Kidney tubule cell (primary cell): Measurements from ENCODE around the gene CLINT1.

Experiments
- DNase-seq: peaks from one replicate; pipeline ENCODE4 v3.0.0-alpha.2; 2018; ENCODE audit warnings: low spot score

CLINT1 gene

DNA sequence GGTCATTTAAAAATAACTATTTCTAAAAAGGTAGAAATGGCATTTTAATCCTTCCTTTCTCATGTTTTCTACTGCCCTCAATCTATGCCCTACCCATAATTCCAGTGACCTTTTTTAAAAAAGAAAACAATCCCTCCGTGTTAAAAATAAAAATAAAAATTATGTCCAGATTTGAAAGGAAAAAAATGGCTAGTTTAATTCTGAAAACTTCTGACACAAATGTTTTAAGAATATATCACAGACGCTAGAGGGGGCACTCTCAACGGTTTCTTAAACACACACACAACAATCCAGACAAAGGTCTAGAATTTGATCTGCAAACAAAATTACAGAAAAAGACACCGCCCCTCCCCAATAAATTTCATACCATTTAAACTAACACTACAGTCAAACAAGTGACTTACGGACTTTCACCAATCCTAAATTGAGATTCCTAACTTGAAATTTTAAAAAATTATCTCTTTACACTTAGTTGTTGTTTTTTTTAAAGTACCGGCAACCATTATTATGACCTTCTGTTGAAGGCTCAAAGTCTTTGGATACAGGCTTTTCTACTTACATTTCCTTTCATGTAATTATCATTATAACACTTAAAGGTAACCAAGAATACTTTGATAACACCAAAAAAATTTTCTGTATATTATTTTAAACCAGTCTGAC lies 38.2 kb downstream of the CLINT1 start:
- DNase-seq, result peak; percentile 38

- DNase-seq, result no peak
Measured at GRCh38 chr5:157819502-157820115, 39.3 kb downstream of the CLINT1 start.

DNA sequence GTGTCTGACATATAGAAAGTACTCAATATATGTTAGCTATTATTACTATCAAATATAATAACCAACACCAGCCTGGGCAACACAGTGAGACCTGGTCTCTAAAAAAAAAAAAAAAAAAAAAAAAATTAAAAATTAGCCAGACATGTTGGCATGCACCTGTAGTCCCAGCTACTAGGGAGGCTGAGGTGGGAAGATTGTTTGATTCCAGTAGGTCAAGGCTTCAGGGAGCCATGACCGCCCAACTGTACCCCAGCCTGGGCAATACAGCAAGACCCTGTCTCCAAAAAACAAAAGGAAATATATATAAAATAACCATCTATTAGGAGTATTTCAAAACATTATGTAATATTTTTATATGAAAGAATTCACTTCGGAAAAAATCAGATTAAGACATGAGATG lies 40.6 kb downstream of the CLINT1 start:
- DNase-seq, result no peak

DNA sequence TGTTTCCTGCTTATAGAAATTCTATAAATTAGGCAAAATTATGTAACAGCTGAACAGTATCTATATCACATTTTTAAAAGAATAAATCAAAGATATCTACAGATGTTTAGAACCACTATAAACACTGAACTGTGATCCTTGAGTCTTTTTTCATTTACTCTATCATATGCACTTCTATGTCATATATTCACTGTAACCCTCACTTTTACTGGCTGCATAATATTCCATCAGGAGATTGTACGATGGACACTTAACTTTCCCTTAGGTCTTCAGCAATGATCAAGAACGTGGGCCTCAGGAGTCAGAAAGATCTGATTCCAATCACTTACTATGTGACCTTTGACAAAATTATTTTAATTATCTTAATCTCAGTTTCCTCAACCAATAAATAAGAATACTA lies 41.0 kb downstream of the CLINT1 start:
- DNase-seq, result no peak

DNA sequence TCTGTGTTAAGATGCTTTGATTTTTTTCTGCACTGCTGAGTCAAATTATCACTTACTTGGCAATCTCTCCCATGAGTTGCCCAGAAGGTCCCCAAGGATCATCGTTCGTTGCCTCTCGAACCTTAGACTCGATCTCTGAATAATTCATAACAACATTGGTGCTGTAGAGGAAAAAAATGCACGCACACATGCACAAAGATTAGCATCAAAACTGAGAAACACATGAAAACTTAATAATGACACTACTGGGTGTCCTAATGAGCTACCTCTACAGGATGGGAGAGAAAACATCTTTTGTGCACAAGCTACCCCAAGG lies 41.6 kb downstream of the CLINT1 start:
- DNase-seq, result no peak

GRCh38 chr5:157816682-157817386 lies 42.1 kb downstream of the CLINT1 start:
- DNase-seq, result peak; percentile 26

GRCh38 chr5:157812086-157812485 lies 46.9 kb downstream of the CLINT1 start:
- DNase-seq, result no peak

- no peak for DNase-seq
Measured at GRCh38 chr5:157808043-157808442, 50.9 kb downstream of the CLINT1 start.

DNA sequence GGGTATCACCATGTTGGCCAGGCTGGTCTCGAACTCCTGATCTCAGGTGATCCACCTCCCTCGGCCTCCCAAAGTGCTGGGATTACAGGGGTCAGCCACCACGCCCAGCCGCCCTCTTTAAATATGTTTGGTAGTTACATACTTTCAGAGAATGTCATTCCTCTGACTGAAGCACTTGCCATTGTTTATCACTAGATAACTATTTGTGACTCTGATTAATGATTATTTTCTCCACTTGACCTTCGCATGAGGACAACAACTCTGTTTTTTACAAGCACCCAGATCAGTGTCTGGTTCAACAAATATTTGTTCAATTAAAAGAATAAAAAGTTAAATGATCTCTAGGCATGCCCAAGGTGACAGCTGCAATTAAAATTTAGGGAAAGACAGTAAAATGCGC lies 56.2 kb downstream of the CLINT1 start:
- DNase-seq, result peak; percentile 32

GRCh38 chr5:157800137-157800536 lies 58.8 kb downstream of the CLINT1 start:
- no peak for DNase-seq

DNA sequence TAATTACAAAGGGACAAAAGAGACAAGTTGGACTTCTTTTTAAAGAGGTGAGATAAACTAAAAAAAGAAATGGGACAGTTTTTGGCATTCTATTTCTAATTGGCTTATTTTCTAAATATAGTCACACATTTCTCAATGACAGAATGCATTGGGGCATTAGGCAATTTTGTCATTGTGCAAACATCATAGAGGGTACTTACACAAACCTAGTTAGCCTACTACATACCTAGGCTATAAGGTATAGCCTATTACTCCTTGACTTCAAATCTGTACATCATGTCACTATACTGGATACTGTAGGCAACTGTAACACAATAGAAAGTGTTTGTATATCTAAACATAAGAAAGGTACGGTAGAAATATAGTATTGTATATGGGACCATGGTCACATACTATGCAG lies 59.4 kb downstream of the CLINT1 start:
- DNase-seq, result no peak

DNA sequence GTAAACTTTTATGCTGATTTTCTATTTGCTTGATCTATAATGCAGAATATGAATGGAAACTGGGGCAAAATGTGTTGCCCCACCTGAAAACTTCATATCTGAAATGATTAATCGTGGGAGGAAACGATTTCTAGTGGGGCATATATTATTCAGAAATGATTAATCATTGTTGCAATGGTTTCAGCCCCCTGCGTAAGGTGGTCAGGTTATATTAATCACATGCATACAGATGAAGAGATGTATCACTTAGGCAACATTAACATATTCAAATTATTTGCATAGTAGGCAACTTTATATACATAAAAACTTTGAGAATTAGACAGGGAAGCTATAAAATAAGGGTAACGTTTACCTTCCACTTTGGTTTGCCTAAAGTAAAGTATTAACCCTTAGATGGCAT lies 65.6 kb downstream of the CLINT1 start:
- DNase-seq, result no peak

GRCh38 chr5:157785801-157786200 lies 73.1 kb downstream of the CLINT1 start:
- no peak for DNase-seq

DNA sequence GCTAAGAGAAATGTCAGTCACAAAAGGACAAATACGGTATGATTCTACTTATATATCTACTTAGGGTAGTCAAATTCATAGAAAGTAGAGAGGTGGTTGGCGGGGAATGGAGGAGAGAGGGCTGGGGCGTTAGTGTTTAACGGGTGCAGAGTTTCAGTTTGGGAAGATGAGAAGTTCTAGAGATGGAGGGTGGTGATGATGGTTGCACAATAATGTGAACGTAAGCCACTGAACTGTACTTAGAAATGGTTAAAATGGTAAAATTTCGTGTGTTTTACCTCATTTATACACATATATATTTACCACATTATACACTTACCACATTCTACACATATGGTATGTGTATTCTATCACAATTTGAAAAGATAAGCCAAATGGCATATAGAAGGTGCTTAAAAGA lies 79.7 kb downstream of the CLINT1 start:
- DNase-seq, result no peak

DNA sequence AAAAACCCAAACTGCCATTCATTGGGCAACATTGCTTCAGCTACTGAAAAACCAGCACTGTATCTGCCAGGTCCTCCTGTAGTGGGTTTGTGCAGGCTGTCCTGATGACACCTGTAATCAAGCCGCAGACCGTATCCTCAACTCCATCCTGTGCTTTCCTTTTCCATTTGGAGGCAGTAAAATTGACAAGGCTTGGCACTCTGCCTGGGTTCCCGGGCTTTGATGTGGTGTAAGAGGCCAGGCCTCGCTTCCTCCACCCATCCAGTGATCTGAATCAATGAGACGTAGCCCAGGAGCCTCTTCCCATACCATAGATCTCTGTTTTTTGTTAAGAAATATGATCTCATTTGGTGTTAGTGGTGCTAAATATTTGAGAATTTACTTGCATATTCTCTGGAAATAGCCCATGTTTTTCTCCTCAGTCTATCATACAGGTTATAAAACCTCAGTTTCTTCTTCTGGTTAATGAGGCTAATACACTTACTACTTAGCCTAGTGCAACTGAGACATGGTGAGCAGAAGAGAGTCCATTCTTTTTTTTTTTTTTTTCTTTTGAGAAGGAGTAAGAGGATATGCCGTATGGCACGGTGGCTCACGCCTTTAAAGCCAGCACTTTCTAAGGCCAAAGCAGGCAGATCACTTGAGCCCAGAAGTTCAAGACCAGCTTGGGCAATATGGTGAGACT lies 80.7 kb downstream of the CLINT1 start:
- DNase-seq, result peak; percentile 84

DNA sequence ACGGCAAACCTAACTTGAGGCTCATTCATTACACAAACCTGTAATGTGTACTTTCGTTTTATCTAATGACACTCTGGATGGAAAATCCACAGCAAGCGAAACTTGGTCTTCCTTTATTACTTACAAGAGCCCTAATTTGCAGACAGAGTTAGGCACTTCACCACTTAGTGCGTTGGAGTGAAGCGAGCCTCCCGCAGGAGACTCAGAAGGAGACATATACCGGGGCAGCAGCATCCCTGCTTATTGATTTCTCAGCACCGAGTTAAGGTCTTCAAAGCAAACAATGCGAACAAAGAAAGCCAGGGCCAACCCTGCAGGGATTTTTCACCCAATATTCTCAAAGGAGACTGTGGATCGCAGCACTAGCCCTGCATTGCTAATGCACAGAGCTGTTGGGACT lies 86.8 kb downstream of the CLINT1 start:
- no peak for DNase-seq

DNA sequence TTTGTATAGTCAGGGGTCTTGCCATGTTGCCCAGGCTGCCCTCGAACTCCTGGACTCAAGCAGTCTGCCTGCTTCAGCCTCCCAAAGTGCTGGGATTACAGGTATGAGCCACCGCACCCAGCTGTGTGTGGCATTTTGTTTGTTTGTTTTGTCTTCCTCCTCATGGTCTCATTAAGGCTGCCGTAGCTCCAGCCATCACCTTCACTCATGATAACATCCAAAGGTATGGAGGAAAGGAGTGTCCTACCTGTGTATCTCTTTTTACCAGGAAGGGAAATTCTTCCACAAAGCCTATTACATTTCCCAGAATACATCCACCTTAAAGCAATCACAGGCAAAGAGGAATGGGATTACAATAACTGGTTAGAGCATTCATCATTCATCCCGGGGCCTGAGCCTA lies 88.3 kb downstream of the CLINT1 start:
- DNase-seq, result no peak

- DNase-seq, result no peak
Measured at GRCh38 chr5:157767689-157768088, 91.3 kb downstream of the CLINT1 start.

DNA sequence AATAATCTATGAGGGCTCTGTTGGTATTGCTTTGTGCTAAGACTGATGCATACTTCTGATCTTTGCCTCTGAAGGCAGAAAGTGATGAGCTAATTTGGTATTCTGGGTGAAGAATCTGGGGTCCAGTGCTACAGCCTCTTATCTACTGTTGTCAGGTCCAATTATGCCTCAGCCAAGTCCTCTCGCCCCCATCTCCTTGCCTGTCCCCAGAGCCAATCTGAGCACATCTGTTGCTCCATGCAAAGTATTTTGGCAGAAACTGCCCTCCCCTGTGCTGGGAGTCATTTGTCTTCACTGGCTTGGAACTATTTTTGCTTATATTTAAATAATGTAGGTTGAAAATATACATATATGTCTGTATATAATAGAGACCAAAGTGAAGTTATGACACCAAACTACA lies 92.0 kb downstream of the CLINT1 start:
- DNase-seq, result no peak

GRCh38 chr5:157766442-157766841 lies 92.5 kb downstream of the CLINT1 start:
- no peak for DNase-seq

DNA sequence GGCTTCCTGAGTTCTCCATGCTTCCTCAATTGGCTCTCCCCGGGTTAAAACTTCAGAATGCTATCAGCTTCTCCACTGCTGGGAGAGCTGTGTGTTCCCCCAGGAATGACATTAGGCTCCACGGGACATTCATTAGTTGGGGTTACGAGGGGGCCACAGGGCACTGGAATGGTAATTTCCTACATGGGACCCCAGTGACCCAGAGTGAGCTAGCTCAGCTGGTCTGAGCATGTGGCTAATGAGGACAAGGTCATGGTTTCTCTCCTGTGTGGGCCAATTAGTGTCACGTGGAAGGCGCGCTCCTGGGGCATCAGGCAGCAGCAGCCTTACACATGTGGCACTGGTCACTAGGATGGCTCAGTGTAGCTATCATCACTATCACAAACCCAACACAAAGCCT lies 94.4 kb downstream of the CLINT1 start:
- no peak for DNase-seq

DNA sequence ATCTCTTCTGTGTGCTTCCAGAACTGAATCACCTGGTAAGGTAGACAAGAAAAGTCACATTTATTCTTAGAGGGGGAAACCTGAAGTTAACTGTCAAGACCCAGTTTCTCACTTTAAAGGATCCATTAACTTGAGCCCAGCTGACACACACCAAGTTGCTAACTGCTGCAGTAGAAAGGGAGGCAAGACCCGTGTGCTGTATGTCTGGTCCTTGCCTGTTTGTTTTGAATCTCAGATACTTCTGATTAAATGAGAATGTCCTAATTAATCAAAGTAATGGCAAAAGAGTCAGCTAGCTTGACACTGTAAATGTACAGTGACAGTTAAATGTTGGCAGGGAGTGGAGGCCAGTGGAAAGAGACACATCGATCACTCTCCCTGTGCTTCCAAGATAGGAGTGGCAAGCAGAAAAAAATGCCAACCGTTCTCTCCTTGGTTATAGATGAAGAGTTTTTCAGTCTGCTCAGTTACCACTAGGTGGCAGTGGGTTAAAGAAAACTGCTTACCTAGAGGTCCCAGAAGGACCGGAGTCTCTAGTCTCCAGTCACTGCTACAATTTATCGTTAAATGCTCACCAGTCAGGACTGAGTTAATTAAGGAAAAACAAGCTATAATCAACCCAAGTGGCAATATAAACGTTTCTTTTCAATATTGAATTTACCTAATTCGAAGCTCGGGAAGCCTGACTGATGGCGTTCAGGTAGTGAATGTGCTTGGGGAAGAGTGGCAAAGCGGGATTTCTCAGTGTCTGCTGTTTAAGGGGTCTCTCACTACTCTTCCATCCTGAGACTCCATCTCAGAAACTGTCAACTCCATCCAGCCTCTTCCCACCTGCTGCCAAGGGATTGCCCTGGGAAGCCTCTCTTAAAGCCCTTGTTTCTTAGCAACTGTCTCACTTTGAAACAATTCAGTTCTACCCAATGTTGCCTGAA lies 97.0 kb downstream of the CLINT1 start:
- DNase-seq, result peak; percentile 74
